ENCODE data around the gene LEMD3. TPM values are rescaled to one million over a fixed set of nuclear protein-coding genes. Genes with fewer than 3 reads are reported as not detected.

The LEMD3 gene
- total RNA-seq, 1 donor from 2014 or later: 38.2 TPM

DNA sequence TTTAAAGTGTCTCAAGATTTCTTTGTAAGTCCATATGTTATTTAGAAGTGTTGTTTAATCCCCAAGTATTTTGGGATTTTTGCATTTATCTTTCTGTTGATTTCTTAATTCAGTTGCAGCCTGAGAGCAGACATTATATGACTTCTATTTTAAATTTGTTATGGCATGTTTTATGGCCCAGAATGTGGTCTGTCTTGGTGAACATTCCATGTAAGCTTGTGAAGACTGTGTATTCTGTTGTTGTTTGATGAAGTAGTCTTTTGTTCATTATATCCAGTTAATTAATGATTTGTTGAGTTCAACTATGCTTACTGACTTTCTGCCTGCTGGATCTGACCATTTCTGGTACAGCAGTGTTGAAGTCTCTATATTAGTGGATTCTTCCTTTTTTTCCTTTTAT is 34.0 kb downstream of the LEMD3 start:
- no peak for TF ChIP-seq CTCF (IDR thresholded peaks at IDR 0.05)
- Mint-ChIP-seq H3K9me3 (no peaks in the 10 kb centered on the region), H3K4me1 (peaks cover 79% of the 10 kb centered on the region), H3K27me3 (no peaks in the 10 kb centered on the region), H3K36me3 (ENCODE audit: low read depth) (peaks cover 23% of the 10 kb centered on the region), H3K27ac (peak overlapping the region; percentile 6), H3K4me3 (no peak overlapping the region)
- ATAC-seq (ENCODE audit: low read depth) (no peak), DNase-seq (no peak)
- ChIA-PET CTCF (no interaction called here), POLR2A (interaction anchor here (0.7 kb wide), 1 partner anchor 34 kb away, joined by 4 read pairs; the partner anchor contains the start of gene LEMD3)
- intact Hi-C loops (cut with micrococcal nuclease): no loop called here

DNA sequence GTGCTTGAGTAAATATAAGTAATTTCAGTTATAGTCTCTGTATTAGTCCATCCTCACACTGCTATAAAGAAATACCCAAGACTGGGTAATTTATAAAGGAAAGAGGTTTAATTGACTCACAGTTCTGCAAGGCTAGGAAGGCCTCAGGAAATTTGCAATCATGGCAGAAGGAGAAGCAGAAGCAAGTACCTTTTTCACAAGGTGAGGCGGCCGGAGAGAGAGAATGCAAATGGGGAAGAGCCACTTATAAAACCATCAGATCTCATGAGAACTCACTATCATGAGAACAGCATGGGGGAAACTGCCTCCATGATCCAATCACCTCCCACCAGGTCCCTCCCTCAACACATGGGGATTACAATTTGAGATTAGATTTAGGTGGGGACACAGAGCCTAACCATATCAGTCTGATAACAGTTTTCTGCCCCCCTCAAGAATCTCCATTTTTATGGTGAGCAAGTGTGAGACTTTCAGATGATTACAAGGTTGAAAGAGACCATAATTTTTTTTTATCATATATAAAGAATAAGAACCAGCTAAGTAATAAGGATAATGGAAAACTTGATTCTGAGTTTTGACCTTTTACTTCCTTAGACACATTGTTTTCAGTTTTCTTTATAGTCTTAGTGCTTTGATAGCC is 35.6 kb downstream of the LEMD3 start:
- ChIA-PET CTCF (interaction anchor here (0.9 kb wide), 1 partner anchor 27 kb away, joined by 3 read pairs; no protein-coding TSS in a partner anchor), POLR2A (interaction anchor here (1.4 kb wide), 1 partner anchor 36 kb away, joined by 3 read pairs; the partner anchor contains the start of gene LEMD3)
- Mint-ChIP-seq H3K27me3 (no peaks in the 10 kb centered on the region), H3K4me3 (peak overlapping the region; percentile 38), H3K4me1 (peaks cover 90% of the 10 kb centered on the region), H3K27ac (peak overlapping the region; percentile 77), H3K9me3 (no peaks in the 10 kb centered on the region), H3K36me3 (ENCODE audit: low read depth) (peaks cover 21% of the 10 kb centered on the region)
- no peak for TF ChIP-seq CTCF (IDR thresholded peaks at IDR 0.05)
- DNase-seq: no peak
- ATAC-seq (ENCODE audit: low read depth): no peak
- intact Hi-C loops (cut with micrococcal nuclease): no loop called here

DNA sequence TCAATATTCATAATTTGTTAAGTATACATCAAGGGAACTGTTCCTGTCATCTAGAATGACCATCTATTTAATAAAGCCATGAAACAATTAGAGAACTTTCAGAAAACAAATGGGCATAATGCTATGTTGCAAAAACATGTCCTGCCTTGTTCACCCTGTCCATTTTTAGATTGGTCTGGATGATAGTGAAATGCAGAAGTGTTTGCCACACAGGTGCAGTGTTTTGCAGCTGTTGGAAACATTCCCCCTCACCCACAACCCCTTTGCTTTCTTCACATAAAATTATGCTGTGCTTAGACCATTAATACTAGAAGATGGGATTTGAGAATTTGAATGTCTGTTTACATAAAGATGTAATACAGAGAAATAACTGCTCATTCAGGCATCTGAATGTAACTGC is 36.5 kb downstream of the LEMD3 start:
- ChIA-PET POLR2A (interaction anchor here (1.4 kb wide), 1 partner anchor 36 kb away, joined by 3 read pairs; the partner anchor contains the start of gene LEMD3), CTCF (no interaction called here)
- Mint-ChIP-seq H3K36me3 (ENCODE audit: low read depth) (peaks cover 12% of the 10 kb centered on the region), H3K4me3 (peak overlapping the region; percentile 35), H3K4me1 (peaks cover 89% of the 10 kb centered on the region), H3K27ac (peak overlapping the region; percentile 77), H3K27me3 (no peaks in the 10 kb centered on the region), H3K9me3 (no peaks in the 10 kb centered on the region)
- DNase-seq (no peak), ATAC-seq (ENCODE audit: low read depth) (peak; percentile 40)
- TF ChIP-seq CTCF (IDR thresholded peaks at IDR 0.05): no peak
- intact Hi-C loops (cut with micrococcal nuclease): no loop called here

GRCh38 chr12:65208125-65208524 is 38.7 kb downstream of the LEMD3 start:
- no peak for ATAC-seq (ENCODE audit: low read depth)
- H3K27me3 Mint-ChIP-seq: no peaks in the 10 kb centered on the region
- ChIA-PET POLR2A (no interaction called here), CTCF (no interaction called here)
- peak overlapping the region; percentile 4 for H3K27ac Mint-ChIP-seq
- no peak for DNase-seq
- H3K36me3 Mint-ChIP-seq (ENCODE audit: low read depth): peaks cover 7% of the 10 kb centered on the region
- H3K4me3 Mint-ChIP-seq: no peak overlapping the region
- H3K4me1 Mint-ChIP-seq: peaks cover 70% of the 10 kb centered on the region
- H3K9me3 Mint-ChIP-seq: no peaks in the 10 kb centered on the region
- intact Hi-C loops (cut with micrococcal nuclease): loop anchor here (2.0 kb wide), 3 partner anchors 13 to 37 kb away; no protein-coding TSS in a partner anchor
- no peak for TF ChIP-seq CTCF (IDR thresholded peaks at IDR 0.05)

DNA sequence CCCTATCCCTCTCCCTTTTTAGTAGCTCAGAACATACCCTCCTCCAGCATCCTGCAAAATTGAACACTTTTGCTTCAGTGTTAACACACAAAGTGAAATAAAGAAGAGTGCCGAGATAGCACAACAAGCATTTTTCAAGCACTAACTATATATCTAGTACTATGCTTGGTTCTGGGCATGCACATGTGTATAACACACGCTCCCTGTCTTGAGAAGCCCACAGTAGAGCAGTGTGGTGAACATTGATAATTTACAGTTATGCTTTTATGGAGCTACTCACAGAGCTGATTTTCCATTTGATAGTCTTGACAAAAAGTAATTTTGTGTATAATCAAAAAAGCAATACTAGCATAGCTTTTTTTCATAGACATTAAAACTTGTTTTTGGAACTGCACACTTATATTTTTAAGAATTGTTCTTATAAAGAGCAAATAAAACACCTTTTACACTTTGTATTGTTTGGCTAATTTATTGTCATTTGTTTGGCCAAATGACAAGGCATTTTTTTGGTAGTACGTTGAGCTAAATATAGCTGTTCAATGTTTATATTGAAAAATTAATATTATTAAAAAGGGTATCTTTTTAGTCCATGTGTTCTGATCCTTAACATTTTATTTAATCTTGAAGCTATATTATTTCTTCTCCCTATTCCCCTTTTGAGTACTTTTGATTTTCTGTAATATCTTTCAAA is 39.7 kb downstream of the LEMD3 start:
- Mint-ChIP-seq H3K4me3 (peak overlapping the region; percentile 69), H3K27ac (peak overlapping the region; percentile 85), H3K36me3 (ENCODE audit: low read depth) (peaks cover 14% of the 10 kb centered on the region), H3K9me3 (no peaks in the 10 kb centered on the region), H3K27me3 (no peaks in the 10 kb centered on the region), H3K4me1 (peaks cover 61% of the 10 kb centered on the region)
- ChIA-PET CTCF (interaction anchor here (0.7 kb wide), 1 partner anchor 967 kb away, joined by 3 read pairs; no protein-coding TSS in a partner anchor), POLR2A (interaction anchor here (2.0 kb wide), 1 partner anchor 40 kb away, joined by 11 read pairs; the partner anchor contains the start of gene LEMD3)
- no peak for DNase-seq
- TF ChIP-seq CTCF (IDR thresholded peaks at IDR 0.05): no peak
- no peak for ATAC-seq (ENCODE audit: low read depth)
- intact Hi-C loops (cut with micrococcal nuclease): loop anchor here (2.0 kb wide), 3 partner anchors 14 to 38 kb away; no protein-coding TSS in a partner anchor
